HG02970 (cell line): ENCODE results near the gene SPATA13.
A peak's percentile ranks its signal among the peaks of the same experiment; 100 is the strongest.

Experiments used
- ATAC-seq: cut with Tn5 transposase; IDR thresholded peaks from one replicate; pipeline ENCODE4 v1.9.1; 2021; ENCODE audit warnings: mild to moderate bottlenecking, moderate library complexity, moderate number of reproducible peaks; ENCODE audit not compliant: unreplicated experiment, low FRiP score

The SPATA13 gene

DNA sequence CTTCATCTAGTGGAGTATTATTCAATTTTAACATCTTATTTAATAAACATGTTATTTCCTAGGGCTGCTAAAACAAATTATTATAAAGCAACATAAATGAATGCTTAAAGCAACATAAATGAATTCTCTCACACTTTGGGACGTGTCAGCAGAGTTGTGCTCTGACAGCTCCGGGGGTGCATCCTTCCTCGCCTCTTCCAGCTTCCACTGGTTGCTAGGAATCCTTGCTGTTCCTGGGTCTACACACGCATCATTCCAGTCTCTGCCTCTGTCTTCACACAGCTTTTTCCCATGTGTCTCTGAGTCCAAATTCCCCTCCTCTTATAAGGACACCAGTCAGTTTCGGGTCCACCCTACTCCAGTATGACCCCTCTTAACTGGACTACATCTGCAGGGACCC lies 21.6 kb upstream of the SPATA13 start:
- no peak for ATAC-seq

DNA sequence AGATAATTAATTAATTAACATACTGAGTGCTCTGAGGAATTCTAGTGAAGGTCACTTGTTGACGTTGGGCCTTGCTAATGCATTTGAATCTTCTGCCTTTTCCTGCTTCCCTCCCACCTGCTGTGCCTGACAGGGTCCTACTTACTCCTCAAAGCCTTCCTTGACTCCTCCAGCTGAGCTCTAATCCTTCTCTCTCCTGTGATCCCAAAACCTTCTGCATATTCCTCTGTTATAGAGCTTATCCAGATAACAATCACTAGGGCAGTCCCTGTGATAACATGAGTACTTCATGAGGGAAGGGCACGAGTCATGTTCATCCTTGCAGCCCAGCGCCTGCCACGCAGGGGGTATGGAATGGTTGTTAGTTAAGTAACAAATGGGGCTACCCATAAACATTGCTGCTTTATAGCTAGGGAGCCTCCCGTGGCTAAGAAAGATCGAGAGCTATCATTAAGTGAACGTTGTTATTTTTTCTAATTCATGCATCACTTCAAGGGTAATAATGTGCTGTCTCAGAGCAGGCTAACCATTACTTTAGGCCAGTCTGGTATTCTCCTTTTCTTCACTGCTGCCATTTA lies 19.1 kb upstream of the SPATA13 start:
- ATAC-seq = no peak

DNA sequence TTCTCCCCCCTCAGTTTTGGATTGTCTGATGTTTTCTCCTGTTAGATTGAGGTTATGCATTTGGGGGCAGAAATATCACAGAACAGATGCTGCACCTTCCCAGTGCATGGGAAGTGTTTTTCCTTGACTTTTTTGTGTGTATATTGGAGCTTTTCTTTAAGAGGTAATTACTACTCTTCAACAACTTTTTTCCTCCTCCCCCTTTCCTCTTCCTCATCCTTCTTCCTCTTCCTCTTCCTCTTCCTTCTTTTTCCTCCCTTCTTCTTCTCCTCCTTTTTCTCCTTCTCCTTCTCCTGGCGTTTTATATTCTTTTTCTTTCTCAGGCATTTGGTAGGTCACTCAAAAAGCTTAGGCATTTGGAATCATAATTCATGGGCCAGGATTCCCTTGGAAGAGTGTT lies 18.1 kb upstream of the SPATA13 start:
- no peak for ATAC-seq

DNA sequence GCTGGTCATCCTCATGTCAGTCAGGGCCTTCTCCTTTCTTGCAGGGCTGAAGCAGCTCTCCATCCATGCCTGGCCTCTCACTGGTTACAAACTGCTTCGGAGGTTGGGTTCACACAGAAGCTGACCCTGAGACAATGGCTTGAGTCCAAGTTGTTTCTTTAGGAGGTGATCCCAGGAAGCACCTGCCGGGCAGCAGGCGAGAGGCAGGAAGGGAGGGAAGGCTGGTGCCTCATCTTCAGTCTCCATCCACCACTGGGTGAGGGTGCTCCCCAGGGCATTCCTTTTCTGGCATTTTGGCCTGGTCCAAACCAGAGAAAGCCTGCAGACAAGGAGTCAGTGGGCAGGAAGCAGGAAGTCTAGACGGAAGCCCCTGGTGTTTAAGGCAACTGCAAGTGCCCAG lies 17.6 kb upstream of the SPATA13 start:
- ATAC-seq = no peak

DNA sequence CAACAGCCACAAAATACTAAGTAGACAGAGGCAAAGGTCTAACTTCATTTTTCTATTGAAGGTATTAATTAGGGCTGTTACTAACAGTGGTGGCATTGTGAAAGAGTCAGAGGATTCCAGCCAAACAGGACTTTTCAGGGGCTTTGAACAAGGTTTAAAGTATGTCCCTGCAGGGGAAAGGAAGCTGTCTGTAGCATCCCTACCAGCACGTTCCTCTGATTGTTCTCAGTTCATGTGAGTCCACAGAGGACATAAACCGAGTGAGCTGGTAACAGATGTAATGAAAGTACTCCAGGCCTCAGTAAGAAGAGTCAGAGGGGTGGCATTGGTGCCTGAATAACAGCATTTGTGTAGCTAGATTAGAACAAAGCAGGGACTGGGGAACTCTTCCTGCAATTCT lies 15.3 kb upstream of the SPATA13 start:
- ATAC-seq = no peak

DNA sequence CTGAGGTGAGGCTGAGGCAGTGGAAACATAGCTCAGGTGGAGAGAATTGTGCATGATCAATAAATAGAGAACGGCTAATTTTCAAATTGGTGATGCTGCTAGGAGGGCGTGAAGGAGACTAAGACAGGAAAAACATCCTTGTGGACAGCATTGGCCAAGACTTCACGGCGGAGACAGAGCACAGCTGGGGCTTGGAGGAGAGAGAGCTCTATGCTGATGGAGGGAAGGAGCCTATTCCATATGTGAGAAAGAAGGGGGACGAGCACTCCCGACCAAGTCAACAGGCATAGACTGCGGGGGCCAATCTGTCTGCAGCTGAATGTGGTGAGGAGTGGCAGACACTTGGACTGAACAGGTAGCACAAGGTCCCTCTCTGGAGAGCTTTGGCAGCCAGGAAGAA lies 14.8 kb upstream of the SPATA13 start:
- ATAC-seq = no peak

DNA sequence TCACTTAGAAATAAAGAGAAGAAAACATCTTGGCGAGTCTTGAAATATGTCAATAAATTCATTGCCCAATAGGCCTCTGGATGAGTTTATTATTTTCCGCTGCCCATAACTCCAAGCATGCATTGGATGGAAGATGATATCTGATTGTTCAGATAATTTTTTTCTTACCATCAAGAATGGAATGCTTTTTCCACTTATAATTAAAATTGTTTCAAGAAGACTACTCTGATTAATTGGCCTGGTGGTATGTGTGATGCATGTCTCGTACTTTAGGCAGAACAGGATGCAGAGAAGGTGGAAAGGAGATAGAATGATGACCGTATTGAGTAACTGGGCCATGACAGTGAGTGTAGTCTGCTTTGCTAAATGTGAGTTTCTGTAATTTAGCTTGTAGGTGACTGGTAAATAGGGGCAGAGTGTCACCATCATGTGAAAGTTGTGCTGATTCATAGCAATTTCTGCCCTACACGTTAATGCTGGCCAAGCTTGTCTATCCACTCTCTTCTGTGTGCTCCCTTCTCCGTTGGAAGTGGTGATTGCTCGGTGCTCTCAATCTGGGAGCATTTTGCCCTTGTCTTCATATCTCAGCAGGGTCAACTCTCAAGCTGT lies 13.5 kb upstream of the SPATA13 start:
- no peak for ATAC-seq

DNA sequence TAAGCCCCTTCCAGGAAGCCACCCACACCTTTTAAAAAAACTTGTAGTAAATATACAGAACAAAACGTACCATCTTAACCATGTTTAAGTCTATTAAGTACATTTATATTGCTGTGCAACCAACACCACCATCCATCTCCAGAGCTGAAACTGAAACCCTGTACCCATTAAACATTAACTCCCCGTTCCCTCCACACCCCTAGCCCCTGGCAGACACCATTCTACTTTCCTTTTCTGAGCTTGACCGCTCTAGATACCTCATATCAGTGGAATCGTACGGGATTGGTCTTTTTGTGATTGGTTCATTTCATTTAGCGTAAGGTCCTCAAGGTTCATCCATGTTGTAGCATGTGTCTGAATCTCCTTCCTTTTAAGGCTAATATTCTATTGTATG lies 13.0 kb upstream of the SPATA13 start:
- ATAC-seq = peak; percentile 76

DNA sequence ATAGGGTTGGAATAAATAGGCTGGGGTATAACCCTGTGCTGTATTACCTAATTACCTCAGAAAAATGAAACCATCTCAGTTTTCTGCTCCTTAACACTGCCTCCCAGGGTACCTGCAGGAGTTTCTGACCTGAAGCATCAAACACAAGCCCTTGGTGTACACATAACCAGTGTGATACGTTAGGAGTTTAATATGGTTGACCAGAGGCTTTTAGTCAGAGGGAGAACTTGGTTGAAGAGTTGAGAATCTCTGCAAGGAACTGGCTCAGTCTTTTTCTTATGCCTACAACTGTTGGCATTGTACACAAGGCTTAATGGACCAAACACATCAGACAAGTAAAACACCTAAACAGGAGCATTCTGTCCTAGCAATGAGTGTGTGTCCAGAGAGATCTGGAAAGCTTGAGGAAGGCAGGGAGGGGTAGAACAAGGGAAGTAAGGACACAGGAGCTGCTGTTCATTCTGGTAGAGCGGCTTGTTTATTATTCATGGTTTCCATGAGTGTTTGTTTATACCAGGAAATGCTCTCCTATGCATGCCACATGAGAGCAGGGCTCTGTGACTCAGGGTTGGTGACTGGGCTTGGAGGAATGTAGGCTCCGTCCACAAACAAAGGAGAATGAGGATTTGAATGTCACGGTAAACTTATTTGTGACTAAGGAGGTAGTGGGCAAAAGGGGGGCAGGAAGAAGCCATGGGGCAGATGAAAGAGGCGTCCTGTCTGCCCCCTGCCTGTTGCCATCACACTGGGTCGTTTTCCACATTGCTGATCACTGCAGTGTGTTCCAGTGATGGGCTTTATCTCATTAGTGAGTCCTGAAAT lies 11.9 kb upstream of the SPATA13 start:
- ATAC-seq = no peak

DNA sequence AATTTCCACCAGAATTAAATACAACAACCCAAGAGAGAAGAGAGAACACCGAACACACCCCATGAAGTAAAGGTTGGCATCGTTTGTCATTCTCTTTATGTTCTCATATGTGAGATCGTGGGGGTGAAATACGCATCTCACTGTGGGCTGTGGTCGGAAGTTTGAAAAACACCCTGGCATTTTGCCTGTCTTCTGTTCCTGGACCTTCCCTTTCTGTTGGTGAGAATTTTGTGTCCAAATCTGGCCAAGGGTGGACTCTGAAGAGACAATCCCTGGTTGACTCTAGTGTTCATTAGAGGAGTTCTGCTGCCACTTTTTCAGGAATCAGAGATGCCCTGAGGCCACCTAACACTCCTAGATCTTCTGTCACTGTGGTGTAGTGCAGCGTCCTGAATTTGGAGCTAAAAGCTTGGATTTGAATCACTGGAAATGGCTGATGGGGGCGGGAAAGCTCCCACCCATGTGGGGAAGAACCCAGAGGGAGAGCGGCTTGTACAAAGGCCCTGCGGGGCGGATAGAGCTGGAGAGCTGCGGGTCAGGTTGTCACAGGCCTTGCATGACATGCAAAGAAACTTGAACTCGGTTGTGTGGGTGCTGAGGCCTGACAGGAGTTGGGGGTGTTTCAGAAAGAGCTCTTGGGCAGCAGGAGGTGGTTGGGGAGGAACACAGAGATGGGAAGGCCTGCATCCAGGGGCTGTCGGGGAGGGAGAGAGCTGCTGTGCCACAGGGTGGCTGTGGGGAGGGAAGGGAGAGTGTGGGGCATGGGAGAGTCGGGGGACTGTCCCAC lies 11.1 kb upstream of the SPATA13 start:
- ATAC-seq = no peak

DNA sequence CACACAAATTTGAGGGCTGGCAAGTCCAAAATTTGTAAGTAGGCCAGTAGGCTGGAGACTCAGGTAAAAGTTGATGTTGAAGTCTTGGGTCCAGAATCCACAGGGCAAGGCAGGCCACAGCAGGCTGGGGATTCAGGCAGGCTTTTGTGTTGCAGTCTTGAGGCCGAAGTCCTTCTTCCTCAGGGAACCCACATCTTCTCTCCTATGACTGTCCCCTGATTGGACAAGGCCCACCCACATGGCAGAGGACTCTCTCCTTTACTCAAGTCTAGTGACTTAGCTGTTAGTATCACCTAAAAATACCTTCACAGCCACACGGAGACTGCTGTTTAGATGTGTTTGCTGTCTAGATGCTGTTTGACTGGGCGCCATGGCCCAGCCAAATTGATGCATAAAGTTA lies 9.9 kb upstream of the SPATA13 start:
- ATAC-seq = no peak

DNA sequence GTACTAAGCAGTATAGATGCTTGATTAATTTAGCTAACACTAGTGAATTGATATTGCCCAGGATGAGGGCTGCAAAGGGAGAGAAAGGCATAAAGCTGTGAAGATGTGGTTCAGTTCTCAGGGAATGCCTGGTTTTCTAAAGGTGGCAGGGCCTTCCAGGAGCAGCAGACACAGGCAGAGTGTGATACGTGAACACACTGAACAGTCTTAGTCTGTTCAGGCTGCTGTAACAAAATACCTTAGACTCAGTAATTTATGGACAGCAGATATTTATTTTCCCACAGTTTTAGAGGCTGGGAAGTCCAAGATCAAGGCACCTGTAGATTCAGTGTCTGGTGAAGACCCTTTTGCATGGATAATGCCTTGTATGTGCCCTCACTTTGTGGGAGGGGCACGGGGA lies 8.7 kb upstream of the SPATA13 start:
- ATAC-seq = no peak

DNA sequence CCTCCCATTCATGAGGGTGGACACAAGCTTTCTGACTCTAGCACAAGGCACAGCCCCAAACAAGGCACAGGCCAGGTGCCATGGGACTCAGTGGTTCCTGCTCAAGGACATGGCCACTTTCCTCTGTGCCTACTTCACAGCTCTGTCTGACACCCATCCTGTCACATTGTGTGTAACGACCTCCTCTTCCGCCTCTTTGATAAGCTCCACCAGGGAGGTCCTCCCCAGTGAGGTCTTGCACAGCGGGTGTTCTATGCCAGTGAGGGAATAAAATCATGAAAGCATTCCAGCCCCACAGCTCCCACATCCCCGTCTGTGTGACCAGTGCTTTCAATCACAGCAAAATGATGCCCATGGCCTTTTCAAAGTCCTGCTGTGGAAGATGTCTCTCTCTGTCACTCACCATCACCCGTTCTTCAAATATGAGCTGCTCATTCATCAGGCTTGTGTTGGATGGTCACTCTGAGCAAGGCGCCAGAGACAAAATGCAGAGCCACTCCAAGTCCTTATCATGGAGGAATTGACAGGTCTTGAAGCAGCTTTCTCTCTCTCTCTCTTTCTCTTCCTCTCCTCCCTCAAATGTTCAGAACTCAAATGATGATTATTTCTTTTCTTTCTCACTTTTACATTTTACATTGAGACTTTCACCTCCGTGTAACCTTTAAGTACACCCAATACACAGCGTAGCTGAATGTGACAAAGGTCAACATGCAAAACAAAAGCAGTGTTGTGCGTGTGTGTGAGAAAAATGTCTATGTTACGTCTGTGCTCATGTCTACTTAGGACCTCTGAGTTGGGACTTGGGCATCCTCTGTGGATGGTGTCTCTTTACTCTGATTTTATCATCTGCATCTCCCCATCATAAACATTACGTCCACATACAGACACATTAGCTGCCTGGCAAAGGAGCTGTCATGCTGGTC lies 8.0 kb upstream of the SPATA13 start:
- ATAC-seq = no peak

DNA sequence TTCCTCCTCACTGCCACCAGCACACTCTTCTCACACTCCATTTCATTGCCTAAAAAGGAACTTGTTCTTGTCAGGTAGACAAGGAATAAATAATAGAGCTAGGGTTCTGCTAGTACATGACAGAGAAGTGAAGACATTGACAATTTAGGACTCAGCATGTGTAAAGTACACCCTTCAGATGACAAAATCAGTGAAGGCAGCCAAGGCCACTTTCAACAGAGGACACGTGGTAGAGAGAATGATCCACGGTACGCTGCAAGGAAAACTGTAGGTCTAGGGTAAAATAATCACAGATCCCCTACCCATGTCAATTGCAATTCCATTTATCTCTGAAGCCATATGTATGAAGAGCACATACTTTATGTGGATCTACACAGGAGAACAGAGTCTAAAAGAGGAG lies 7.2 kb upstream of the SPATA13 start:
- ATAC-seq = no peak

DNA sequence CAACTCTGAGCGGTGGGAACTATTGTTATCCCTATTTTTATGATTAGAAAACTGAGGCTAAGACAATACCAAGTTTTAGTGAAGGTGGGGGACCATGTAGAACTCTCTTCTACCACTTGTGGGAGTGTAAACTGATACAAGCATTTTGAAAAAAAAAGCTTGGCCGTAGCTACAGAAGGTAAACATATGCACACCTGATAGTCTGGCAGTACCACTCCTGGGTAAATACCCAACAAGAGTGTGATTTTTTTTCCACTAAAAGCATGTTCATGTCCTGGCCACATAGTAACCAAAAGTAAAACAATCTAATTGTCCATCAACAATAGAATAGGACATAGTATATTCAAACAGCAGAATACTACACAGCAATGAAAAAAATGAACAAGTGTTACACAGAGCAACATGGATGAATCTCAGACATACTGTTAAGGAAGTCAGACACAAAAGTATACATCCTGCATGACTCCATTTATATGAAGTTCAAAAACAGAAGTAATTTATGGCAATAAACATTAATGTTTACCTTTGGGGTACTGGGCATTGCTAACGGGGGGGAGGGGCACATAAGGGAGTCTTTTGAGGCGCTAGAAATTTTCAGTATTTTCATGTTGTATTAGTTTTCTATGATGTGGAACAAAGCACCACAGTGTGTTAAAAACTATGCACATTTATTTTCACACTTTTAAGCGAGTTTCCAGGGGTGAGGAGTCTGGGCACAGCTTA lies 6.4 kb upstream of the SPATA13 start:
- no peak for ATAC-seq

DNA sequence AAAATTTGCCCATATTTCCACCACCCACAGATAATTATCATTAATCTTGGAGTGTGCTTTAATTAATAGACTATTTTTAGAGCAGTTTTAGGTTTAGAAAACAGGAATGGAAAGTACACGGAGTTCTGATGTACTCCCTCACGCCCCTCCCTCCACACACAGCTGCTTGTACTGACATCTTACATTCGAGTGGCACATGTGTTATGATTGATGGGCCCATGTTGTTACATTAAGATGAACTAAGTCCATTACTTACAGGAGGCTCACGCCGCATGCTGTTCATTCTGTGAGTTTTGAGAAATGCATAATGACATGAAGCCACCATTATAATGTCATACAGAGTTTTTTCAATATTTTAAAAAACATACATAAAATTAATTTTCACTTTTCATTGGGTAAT lies 1.2 kb upstream of the SPATA13 start:
- no peak for ATAC-seq

DNA sequence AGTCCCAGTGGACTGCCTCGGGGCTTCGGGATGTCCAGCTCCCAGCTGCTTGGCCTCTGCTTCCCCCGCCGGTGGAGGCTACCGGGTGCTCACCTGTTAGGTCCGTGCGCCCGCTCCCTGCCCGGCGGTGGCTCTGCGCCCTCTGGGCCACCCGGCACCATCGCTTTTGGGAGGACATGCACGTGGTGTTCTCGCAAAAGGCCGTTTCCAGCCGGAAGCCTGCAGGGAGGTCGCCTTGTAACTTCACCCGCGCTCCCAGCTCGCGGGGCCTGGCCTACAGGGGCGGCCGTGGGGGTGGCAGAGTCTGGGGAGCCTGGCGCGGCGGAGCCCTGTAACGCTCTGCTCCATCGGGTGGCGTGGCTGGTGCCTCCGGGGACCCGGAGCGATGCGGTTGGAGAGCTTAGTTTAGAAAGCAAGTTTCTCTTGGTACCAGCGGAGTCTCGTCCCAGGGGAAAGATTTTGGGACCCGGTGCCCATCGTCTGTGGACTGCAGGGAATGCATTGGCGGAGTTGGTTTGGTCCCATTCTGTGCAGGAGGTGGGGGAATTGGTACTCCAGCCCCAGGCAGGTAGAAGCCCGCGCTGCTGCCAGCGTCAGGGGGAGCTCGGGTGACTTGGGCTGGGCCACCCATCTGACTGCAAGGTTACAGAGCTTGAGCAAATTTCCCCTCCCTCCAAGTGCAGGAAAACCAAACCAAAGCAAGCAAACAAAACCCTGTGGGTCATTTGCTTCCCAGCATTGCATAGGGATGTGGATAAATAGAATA lies 673 bp downstream of the SPATA13 start:
- peak; percentile 11 for ATAC-seq

DNA sequence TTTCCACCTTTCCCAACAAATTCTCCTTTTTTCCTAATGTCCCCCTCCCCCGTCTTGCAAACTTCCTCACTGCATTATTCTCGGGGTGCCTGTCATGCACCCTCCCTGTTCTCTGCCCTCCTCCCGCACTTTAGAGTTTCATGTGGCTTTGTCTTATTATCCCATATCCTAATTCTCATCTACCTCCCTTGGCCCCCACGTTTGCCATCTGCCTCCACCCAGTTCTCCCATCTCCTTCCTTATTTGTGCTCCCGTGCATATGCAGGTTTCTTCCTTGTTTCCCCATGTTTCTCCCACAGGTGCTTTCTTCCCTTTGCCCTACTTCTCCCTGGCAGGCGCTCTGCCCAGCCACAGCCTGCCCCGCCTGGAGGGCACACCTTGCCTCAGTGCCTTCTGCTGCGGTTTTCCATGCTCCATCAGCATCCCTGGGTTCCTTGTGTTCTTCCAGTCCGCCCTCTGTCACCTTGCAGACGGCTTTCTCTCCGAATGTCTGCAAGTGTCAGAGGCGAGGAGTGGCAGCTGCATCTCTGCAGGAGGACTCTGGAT lies 1.5 kb downstream of the SPATA13 start:
- ATAC-seq = no peak

DNA sequence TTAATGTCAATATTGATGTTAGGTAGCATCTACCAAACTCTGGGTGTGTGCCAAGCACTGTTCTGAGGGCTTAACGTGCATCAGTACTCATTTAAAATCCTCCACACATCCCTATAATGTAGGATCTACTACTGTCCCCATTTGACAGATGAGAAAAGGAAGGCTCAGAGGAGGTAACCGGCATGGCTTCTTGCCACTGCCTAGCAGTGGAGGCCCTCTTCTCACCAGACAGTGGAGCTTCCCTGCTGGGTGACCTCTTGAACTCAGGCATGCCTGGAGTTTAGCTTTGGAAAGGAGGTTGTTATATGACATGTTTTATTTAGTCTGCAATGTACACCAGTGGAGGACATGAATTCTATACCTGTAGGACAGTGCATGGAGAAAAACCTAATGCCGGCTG lies 2.1 kb downstream of the SPATA13 start:
- no peak for ATAC-seq
